ENCODE results near the gene PCDH9. TPM values are rescaled to one million over a fixed set of nuclear protein-coding genes. Genes with fewer than 3 reads are reported as not detected.

The PCDH9 gene
- total and polyA plus RNA-seq, 2 of the 13 experiments (the other 11 are each of a cell fraction or from before 2014, with no cell fraction given): 0.09 TPM; not detected in 1

- no peak for DNase-seq (ENCODE audit: low spot score)
- no peak overlapping the region for H3K9ac ChIP-seq (ENCODE audit: insufficient read depth, low read depth, low read length)
- H2AFZ ChIP-seq (ENCODE audit: low read length): no peak overlapping the region
- ChIA-PET CTCF (ENCODE audit: low intra/inter-chr PET ratio, low total read pairs) (no interaction called here), POLR2A (no interaction called here)
- H3K27ac ChIP-seq (ENCODE audit: extremely low read length, insufficient read depth, low read length): no peak overlapping the region
- H3K36me3 ChIP-seq (replicated peaks in 1 of 2; ENCODE audit: control insufficient read depth in 1 of 2, insufficient read depth in 2 of 2, low read length in 2 of 2): no peaks in the 10 kb centered on the region
- H3K4me2 ChIP-seq (ENCODE audit: low read depth, low read length): no peak overlapping the region
- H3K9me3 ChIP-seq (ENCODE audit: low read length): no peaks in the 10 kb centered on the region
- H3K4me3 ChIP-seq (replicated peaks in 1 of 3; ENCODE audit: insufficient read depth in 1 of 3, low read depth in 2 of 3, low read length in 3 of 3): no peak overlapping the region
- H3K27me3 ChIP-seq (ENCODE audit: control insufficient read depth in 1 of 2, insufficient read depth in 2 of 2, low read length in 2 of 2): no peaks in the 10 kb centered on the region
- no peaks in the 10 kb centered on the region for H4K20me1 ChIP-seq (ENCODE audit: insufficient read depth, low read length)
- WGBS (ENCODE audit: low lambda C conversion rate): 25% methylated on average over 4 of the region's 7 CpGs
- intact Hi-C loops (cut with micrococcal nuclease; ENCODE audit: unreplicated experiment) (loop anchor here (1.0 to 5.0 kb wide), 2 partner anchors 605 to 621 kb away; no protein-coding TSS in a partner anchor), in situ Hi-C loops (cut with HindIII; ENCODE audit: extremely low pct_ligation_motif_present, low pct_unique_long_range_greater_than_20kb) (no loop called here)
- no TSS peak for BruUV-seq (replicated peaks)
- ATAC-seq: no peak
- FAIRE-seq: no peak
- no peaks in the 10 kb centered on the region for H3K4me1 ChIP-seq (ENCODE audit: insufficient read depth, low read length)
- TF ChIP-seq GMEB1 (CRISPR knock-in tag; IDR thresholded peaks at IDR 0.05; ENCODE audit: borderline replicate concordance): no peak
- TF ChIP-seq ZBTB1 (CRISPR knock-in tag; IDR thresholded peaks at IDR 0.05; ENCODE audit: borderline replicate concordance): no peak
- TF ChIP-seq HOXA5 (CRISPR knock-in tag; IDR thresholded peaks at IDR 0.05): no peak
- no peak for TF ChIP-seq HMGXB3 (CRISPR knock-in tag; IDR thresholded peaks at IDR 0.05; ENCODE audit: borderline replicate concordance)
- no peak for TF ChIP-seq SRSF4 (IDR thresholded peaks at IDR 0.05; ENCODE audit: low read depth, low read length, poor library complexity, severe bottlenecking)
- TF ChIP-seq NR2C2 (CRISPR knock-in tag; IDR thresholded peaks at IDR 0.05; ENCODE audit: borderline replicate concordance): no peak
- no peak for TF ChIP-seq ZNF788 (CRISPR knock-in tag; IDR thresholded peaks at IDR 0.05; ENCODE audit: borderline replicate concordance)
- TF ChIP-seq CTCF (CRISPR knock-in tag; IDR thresholded peaks at IDR 0.05): no peak
- no peak for TF ChIP-seq IKZF1 (IDR thresholded peaks at IDR 0.05)
- TF ChIP-seq SP2 (CRISPR knock-in tag; IDR thresholded peaks at IDR 0.05): no peak
- no peak for TF ChIP-seq SP1 (IDR thresholded peaks at IDR 0.05)
- no peak for TF ChIP-seq SP1 (CRISPR knock-in tag; IDR thresholded peaks at IDR 0.05)
- TF ChIP-seq ZNF512 (CRISPR knock-in tag; IDR thresholded peaks at IDR 0.05): no peak
- TF ChIP-seq CERS6 (CRISPR knock-in tag; IDR thresholded peaks at IDR 0.05): no peak
- no peak for TF ChIP-seq ZNF451 (CRISPR knock-in tag; IDR thresholded peaks at IDR 0.05)
- H3K79me2 ChIP-seq (ENCODE audit: insufficient read depth, low read length): no peaks in the 10 kb centered on the region
Measured at GRCh38 chr13:66617786-66618185, 612.4 kb downstream of the PCDH9 start.
